NCI-H2196 (cell line): ENCODE data around the gene SORCS2.

ENCODE experiments used
- DNase-seq: peaks from one replicate; lab custom pipeline; 2025; ENCODE audit not compliant: unreplicated experiment; lab: John Stamatoyannopoulos, UW

Gene SORCS2

DNA sequence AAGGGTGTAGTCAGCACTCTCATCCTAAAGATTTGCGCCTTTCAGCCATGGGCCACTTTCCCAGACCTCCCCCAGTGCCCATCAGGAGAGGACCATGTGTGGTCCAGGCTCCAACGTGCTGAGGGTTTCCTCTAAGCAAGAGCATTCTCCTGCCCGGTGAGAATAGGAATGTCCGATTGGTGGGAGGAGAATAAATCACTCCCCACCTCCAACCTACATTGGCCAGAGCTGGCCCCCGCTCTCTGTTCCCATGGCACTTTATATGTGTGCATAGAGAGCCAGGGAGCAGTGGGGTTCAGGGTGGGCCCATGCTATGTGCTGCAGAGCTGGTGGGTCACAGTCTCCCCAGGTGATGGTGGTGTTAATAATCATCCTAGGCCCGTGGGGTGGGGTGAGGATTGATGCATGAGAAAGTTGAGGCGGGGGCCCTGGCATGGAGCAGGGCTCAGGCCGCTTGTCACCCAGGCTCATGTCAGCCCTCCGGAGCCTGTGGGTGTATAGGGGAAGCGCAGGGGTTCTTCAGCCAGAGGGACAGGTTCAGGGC is 6.8 kb upstream of the SORCS2 start:
- no peak for DNase-seq

DNA sequence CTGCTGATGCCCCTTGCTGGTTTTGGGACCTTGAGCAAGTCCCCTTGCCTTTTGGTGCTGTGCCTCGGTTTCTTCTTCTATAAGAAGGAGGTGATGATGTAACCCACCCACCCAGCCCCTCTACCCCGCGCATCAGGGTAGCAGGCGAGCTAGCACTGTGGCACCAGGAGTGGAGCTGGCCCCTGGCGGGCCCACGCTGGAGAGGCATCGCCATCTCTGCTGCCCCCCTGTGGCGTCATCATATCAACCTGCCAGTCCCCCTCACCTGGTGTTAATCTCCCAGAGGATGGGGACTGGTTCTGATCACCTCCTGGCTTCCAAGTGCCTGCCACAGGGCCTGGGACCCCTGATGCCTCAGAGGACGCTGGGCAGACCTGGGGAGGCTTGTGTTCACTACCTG is 6.3 kb upstream of the SORCS2 start:
- no peak for DNase-seq

DNA sequence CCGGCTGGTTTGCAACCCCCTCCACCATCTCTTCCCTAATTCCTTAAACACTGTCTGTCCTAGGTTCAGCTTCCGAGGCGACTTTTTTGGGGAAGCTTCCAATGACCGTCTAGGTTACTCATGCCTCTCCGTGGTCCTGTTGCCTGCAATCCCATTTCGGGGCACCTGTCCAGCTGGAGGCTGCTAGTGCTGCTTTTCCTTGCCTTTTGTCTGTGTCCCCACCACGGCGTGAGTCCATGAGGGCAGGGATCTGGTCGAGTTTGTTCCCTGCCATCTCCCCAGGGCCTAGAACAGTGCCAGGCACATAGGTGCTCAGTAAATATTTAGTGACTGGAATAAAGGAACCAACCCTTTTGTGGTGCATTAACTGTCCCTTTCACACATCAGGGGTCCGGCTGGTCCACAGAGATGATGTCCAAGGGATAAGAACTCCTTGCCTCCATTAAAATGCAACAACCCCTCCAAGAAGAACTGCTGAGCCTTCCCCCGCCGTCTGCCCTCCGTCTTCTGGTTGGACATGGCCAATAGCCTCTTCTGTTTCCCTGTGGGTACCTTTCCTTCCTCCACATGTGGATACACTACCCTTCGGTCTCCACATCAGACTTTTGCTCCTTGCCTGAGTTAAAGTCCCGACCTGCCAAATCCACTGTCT is 5.7 kb upstream of the SORCS2 start:
- DNase-seq, result no peak

DNA sequence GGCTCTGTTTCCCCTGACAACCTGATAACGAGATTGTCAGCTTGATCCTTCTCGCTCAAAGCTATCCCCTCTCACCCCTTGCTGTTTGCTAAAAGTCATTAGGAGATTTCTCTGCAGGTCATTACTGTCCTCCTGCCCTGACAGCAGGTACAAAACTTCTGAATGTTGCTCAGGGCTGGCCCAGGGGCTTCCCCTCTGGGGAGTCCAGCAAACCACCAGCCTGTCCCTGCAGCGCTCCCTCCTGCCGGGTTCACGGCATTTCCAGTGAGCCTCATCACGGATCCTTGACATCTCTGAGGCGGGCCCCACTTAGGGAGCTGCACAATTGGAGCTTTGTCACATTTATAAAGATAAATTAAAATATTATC is 5.2 kb upstream of the SORCS2 start:
- DNase-seq, result no peak

DNA sequence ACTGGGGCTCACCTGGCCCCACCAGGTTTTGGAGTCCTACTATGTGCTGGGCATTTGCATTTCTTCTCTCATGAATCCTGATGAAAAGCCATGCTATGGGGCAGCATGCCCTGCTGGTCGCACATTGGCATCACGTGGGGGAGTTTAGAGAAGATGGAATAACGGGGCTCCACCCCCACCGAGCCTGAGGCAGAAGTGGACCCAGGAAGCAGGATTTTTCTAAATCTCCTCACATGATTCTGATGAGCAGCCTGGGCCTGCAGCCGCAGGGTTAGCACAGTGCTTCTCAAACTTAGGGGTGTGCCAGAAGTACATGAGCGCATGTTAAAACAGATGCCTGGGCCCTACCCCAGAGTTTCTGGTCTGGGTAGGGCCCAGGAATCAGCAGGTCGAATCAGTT is 4.6 kb upstream of the SORCS2 start:
- no peak for DNase-seq

DNA sequence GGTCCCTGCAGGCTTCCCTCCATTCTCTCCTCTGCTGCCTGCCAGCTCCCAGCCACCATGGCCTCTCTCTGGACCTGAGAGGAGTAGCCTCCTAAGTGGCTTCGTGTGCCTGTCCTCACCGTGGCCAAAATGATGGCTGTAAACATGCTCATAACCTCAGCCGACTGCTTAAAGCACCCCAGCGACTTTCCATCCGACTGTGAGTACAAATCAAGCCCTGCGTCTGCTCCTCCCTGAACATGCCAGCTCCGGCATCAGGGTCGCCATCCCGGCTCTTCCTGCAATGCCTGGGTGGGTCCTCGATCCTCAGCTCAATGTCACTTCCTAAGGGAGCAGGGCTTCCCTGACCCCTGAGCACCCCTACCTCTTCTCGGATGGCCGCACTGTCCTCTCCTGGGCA is 3.3 kb upstream of the SORCS2 start:
- no peak for DNase-seq

DNA sequence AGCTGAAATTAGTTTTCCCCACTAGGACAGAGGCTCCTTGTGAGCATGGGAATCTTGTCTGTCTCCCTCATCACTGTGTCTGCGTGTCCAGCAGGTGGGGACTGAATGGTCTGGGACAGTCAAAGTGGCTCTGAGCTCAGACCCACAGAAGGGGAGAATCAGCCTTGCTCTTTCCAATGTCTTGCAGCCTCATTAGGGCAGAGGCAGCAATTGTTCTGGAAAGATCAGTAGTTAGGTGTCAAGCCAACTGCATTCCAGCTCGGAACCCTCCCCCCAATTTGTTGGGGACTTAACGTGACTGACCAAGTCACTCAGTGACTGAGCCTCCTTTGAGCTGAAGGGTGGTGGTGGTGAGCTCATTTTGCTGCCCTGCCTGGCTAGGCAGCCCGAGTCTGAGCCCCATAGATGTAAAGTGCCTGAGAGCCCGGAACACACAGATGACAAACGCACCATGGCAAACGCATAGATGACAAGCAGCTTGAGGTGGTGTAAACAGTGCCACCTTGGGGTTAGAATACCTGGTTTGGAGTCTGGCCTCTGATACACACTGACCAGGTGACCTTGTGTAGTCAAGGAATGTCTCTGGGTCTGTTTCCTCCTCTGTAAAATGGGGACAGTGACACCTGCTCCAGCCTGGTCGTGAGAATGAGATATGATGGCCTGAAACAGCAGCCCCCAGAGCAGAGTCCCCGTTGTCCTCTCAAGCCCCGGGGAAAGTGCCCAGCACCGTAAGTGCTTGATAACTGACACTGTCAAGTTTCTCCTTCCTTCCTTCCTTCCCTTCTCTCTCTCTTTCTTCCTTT is 2.7 kb upstream of the SORCS2 start:
- DNase-seq, result peak; percentile 23

DNA sequence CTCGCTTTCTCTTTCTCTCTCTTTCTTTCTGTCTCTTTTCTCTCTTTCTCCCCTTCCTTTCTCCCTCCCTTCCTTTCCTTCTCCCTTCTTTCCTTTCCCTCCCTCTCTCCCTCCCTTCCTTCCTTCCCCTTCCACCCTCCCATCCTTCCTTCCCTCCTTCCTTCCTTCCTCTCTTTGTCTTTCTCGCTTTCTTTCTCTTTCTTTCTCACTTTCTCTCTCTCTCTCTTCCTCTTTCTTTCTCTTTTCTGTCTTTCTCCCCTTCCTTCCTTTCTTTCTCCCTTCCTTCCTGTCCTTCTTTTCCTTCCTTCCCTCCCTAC is 2.1 kb upstream of the SORCS2 start:
- DNase-seq, result no peak

DNA sequence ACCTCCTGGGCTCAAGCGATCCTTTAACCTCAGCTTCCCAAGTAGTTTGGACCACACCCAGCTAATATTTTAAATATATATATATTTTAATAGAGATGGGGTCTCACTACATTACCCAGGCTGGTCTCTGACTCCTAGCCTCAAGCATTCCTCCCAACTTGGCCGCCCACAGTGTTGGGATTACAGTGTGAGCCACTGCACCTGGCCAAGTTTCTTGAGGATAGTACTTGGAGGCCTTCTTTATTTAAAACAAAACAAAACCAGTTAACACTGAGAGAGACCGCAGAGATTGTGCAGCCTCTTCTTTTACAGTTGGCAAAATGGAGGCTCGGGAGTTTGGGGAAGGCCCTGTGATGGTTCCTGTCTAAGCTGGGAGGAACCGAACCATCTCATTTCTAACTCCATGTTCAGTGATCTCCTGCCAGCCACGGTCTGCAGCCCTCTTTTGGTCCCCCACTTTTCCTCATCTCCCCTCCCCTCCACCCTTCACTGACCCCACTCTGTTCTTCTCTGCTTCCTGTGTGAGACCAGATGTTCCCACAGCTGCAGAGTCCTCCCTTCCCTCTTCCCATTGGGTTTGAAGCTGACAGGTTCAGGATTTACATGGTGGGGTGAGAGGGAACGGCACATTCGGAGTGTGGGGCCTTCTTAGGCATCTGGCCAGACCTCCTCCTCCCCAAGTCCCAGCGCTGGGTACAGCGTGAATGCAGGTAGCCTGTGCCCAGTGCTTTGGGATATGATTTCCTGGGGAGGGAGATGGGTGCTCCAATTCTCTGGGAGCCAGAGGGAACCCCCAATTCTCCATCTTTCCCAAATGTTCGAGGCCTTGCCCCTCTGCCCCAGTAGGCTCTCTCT is 1.4 kb upstream of the SORCS2 start:
- DNase-seq, result no peak

DNA sequence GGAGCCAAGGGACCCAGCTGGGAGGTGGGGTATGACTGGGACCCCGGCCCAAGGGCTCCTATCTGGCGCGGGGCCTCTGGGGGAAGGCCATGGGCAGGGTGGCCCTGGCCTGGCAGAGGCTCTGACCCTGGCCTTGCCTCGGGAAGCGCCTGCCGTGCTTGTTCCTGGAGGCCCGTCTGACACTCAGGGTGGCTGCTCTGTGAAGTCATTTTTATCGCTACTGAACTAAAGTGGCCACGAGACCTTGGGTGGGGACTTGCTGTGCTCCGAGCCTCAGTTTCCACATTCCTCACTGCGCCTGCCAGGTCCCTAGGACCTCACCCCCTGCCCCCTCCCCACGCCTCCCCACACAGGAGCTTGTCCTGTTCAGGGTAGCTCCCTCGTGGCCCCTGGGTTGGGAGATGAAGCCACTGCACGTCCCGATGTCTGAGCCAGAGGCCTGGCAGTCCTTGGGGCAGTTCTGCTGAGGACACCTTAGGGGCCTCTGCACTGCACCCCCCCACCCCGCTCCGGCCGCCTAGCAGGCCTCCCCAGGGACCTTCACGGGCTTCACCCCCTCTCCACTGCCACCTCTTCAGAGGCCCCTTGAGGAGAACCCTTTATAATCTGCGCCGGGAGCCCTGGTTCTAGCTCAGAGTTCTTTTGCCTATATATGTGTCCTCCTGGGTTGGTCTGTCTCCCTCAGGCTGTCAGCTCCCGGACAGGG is 639 bp upstream of the SORCS2 start:
- DNase-seq, result no peak

DNA sequence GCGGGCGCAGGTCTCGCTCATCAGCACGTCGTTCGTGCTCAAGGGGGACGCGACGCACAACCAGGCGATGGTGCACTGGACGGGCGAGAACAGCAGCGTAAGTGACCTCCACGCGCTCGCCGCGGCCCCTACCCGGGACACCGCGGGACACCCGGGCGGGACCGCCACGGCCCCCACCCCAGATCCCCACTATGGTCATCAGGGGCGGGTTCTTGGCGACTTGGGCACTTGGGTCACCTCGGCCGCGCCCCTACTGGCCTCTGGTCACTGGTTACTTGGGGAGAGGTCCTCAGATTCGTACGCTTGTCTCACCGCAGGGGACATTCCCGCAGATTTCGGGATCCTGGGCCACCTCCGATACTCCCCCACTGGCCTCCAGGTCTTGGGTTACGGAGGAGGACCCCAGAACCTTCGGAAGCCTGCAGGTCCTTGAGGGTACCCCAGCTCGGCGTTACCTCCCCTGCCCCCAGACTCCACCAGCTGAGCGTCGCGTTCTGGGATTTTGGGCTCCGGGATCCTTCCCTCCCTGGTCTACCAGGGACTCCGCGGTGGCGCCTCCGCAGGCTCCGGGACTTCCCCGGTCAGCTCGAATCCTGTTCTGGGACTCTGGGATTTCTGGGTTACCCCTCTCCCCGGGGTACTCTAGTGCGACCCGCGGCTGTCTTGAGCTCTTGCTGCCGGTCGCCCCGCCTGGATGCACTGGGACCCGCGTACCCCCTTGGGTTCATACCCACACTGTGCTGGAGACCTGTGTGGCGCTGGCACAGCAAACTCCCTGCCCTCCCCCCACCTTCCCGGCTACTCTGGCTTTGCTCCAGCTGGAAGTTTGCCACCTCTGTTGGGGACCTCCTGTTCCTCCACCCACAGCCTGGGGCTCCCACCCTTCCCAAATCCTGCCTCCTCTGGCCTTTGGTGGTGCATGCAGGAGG is 956 bp downstream of the SORCS2 start:
- DNase-seq, result no peak

DNA sequence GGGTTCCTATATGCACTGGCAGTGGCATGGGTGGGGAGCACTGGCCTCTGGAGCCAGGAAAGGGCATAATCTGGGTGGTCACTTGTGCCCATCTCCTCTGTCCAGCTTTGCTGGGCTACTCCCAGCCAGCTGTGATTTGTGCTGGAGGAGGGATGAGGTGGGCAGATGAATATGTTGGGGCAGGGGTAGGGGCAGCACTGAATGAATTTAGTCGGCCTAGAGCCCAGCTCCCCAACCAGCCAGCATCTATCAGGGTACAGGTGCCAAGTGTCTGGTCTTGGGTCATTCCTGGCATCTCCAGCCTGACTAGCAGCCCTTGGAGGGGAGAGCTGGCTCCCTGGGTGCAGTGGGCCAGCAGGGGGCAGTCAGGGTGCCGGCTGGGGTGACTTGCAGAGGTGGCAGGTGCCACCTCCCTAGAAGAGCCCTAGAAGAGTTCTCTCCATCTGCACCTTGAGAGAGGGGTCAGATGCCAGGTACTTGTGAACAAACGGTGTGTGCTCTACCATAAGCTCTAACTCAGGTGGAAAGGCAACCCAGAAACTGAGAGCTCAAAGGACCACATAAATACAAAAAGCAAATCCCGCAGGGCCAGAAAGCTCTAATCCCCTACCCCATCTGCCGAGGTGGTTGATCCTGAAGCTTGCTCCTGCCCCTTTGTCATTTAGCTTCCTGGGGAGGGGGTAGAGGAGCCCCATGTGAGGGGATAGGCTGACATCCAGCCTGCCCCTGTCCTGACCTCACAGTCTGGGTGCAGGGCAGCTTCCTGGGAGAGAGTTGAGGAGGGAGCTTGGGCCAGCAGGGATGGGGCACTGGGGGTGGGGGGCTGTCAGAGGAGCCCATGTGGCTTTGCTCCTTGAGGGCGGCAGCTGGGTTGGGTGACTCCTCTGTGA is 2.2 kb downstream of the SORCS2 start:
- peak; percentile 63 for DNase-seq

DNA sequence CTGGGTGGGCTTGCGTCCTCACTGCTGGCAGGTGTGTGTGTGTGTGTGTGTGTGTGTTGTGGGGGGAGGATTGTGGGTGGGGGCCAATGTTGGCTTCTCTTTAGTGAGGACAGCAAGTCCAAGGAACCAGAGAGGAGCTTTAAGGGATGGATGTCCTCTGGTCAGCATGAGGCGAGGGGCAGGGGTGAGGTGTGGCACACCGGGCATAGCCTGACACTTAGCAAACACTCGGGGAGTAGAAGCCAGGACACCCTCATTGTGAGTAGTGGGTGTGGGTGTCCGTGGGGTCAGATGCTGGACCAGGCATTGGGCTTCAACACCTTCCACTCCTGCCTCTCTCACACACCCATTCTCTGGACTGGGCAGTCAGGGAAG is 2.8 kb downstream of the SORCS2 start:
- DNase-seq, result no peak

DNA sequence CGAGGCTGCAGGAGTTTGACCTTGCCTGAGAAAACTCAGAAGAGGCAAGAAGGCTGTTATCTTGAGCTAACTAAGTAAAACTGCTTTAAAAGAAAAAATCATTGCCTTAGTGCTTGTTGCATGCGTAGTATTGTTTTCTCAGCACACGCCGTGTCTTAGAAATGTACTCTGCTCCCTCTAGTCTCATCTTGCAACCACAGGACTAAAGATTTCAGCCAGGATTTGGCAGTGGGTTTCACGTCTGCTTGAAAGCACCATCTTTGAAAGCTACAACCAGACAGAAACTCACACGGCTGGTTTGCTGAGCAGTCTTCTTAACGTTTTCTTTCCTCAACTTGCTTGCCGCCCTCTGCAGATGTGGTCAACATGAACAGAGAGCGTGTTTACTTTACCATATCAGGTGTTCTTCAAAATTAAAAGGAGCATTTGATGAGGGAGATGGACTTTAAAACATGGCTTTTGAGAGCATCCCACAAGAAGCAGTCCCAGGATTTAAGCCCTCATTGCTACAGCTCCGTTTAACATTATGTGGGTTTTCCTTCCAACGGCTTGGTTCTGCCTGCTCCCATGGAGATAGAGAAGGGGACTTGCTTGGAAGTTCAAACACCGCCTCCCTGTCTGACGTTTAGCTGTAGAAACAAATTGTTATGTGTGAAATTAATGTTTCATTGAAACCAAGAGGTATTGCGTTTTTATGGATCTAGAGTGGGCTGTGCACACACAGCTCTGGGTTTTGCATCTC is 3.4 kb downstream of the SORCS2 start:
- DNase-seq, result no peak

DNA sequence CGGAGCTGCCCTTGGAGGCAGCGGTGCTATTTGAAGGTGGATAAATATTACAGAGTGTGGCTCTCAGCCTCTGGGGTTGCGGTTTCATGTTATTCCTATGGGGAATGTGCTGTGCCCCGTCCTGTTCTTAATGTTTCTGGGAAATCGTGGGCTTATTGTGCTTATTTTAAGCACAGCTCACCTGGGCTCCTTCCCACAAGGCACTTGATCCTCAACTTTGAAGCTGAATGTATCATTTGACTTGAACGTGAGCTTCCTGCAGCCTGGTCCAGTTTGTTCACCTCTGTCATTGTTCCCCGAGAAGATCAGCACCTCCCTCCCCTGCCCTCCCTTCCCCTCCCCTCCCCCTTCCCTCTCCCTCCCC is 3.9 kb downstream of the SORCS2 start:
- DNase-seq, result no peak

DNA sequence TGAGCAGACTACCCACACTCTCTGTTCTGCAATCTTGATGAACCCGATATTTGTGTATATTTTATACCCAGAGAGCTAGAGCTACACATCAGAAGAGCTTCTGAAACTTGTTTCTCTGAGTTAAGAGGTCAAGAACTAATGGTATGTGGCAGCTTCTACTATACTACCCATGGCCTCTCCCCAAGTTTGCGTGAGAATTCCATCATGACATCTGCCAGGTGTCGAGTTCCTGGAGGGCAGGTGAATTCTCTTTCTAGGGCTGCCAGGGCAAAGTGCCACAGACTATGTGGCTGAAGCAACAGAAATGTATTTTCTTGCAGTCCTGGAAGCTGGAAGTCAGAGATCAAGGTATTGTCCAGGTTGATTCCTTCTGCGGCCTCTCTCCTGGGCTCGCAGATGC is 4.4 kb downstream of the SORCS2 start:
- no peak for DNase-seq

DNA sequence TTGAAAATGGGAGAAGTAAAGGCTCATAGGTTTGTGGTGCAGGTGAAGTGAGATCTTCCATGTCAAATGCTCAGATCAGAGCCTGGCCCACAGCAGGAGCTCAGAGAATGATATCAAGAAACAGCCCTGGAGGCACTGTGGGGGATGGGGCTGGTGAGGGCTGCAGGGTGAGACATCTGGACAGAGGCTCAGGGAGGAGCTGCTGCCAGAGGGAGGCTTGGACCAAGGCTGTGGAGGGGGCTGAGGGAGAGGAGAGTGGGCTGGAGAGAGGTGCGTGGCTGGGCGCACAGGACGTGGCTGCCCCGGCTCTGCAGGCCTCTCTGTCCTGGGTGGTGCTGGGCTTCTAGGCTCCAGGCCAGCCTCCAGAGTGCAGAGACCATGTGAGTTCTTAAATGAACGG is 5.6 kb downstream of the SORCS2 start:
- DNase-seq, result no peak

DNA sequence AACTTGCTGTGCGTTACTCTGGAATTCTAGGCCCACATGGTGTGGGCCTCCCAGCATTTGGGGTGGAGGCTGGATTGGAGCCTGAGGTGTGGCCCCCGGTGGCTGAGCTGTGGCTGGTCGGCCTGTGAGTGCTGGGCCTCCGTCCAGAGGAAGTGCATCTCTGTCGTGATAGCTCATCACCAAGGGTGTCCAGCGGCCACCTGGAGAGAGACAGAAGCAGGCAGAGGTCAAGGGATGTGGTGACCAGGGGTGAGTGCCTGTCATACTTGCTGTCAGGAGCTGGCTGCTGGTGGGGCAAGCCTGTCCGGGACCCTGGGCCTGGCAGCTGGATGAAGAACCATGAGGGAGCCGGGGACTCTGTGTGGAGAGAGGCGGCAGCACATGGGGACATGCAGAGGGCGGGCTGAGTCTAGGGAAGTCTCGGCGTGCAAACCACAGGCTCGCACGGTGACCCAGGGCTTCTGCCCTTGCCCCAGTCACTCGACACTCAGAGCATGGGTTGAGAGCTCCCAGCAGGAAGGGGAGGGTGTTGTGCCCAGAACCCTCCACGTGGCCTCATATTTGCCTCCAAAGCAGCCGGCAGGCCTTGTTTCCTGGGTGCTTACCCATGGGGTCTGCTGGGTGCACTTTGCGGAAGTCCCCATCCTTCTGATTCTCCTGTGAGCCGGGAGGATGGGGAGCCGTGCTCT is 6.2 kb downstream of the SORCS2 start:
- DNase-seq, result no peak
